HG03565 (cell line): ENCODE measurements around the gene UNC13A.
"Not testable (repeated sequence)": the region's sequence is repeated elsewhere in the genome, so short reads cannot be mapped to it uniquely, and the experiment has no call there.

Experiments
- ATAC-seq: cut with Tn5 transposase; IDR thresholded peaks from one replicate; pipeline ENCODE4 v1.9.1; 2021; ENCODE audit warnings: mild to moderate bottlenecking, moderate library complexity; ENCODE audit not compliant: unreplicated experiment

Gene UNC13A

GRCh38 chr19:17606590-17607185, 81.5 kb downstream of the UNC13A start:
- no peak for ATAC-seq

GRCh38 chr19:17605761-17606589, 82.2 kb downstream of the UNC13A start:
- ATAC-seq = peak; percentile 69

GRCh38 chr19:17605117-17605516, 83.0 kb downstream of the UNC13A start:
- no peak for ATAC-seq

GRCh38 chr19:17604372-17605025, 83.7 kb downstream of the UNC13A start:
- ATAC-seq = no peak

- ATAC-seq = no peak
Measured at GRCh38 chr19:17602872-17603510, 85.2 kb downstream of the UNC13A start.

- no peak for ATAC-seq
Measured at GRCh38 chr19:17602217-17602616, 85.9 kb downstream of the UNC13A start.

GRCh38 chr19:17601683-17602082, 86.5 kb downstream of the UNC13A start:
- ATAC-seq = no peak

- ATAC-seq = no peak
Measured at GRCh38 chr19:17599780-17600179, 88.4 kb downstream of the UNC13A start.

GRCh38 chr19:17598953-17599352, 89.2 kb downstream of the UNC13A start:
- no peak for ATAC-seq

GRCh38 chr19:17598063-17598462, 90.1 kb downstream of the UNC13A start:
- not testable (repeated sequence) for ATAC-seq

GRCh38 chr19:17594296-17594695, 93.9 kb downstream of the UNC13A start:
- ATAC-seq = not testable (repeated sequence)

- ATAC-seq = no peak
Measured at GRCh38 chr19:17590866-17591265, 97.3 kb downstream of the UNC13A start.

GRCh38 chr19:17585395-17585794, 102.8 kb downstream of the UNC13A start:
- ATAC-seq = not testable (repeated sequence)

- ATAC-seq = no peak
Measured at GRCh38 chr19:17584132-17584531, 104.0 kb downstream of the UNC13A start.

GRCh38 chr19:17582613-17583012, 105.5 kb downstream of the UNC13A start:
- no peak for ATAC-seq

GRCh38 chr19:17581211-17581874, 106.8 kb downstream of the UNC13A start:
- no peak for ATAC-seq

- no peak for ATAC-seq
Measured at GRCh38 chr19:17580470-17581144, 107.5 kb downstream of the UNC13A start.

GRCh38 chr19:17579661-17580244, 108.4 kb downstream of the UNC13A start:
- no peak for ATAC-seq

GRCh38 chr19:17577457-17578097, 110.6 kb downstream of the UNC13A start:
- ATAC-seq = no peak
